Activated CD8-positive, alpha-beta T cell treated with anti-CD3 and anti-CD28 coated beads, Interleukin-2, amount 10 ng/mL, durations not matched to agents 7 days and 5 days (primary cell): Measurements from ENCODE around the gene MASP1. TPM values are rescaled to one million over a fixed set of nuclear protein-coding genes. Genes with fewer than 3 reads are reported as not detected.

ENCODE experiments used
- ATAC-seq: fragments of 150-1000 bp; cut with Tn5 transposase; one replicate; pipeline ENCODE4 v1.10.0; 2021; ENCODE audit warnings: moderate library complexity
- CTCF ChIA-PET: fragments of 350-600 bp; sonication (Branson Sonifier 250); formaldehyde crosslinking; loops from one replicate; lab custom pipeline; 2021; ENCODE audit warnings: antibody characterized with exemption; lab: Charles Lee
- POLR2A ChIA-PET: fragments of 350-600 bp; sonication (Branson Sonifier 250); formaldehyde crosslinking; loops from one replicate; lab custom pipeline; 2021; ENCODE audit warnings: antibody characterized with exemption; lab: Charles Lee
- DNase-seq: peaks from one replicate; pipeline ENCODE4 v3.0.0-alpha.2; 2020
- H3K27ac Mint-ChIP-seq: one replicate; pipeline ENCODE4 v1.8.0; 2021; ENCODE audit warnings: mild to moderate bottlenecking, mixed read lengths
- H3K27me3 Mint-ChIP-seq: one replicate; pipeline ENCODE4 v1.8.0; 2021; ENCODE audit warnings: low read depth, mixed read lengths
- H3K36me3 Mint-ChIP-seq: one replicate; pipeline ENCODE4 v1.8.0; 2021; ENCODE audit warnings: low read depth, mixed read lengths
- H3K4me1 Mint-ChIP-seq: one replicate; pipeline ENCODE4 v1.8.0; 2021; ENCODE audit warnings: low read depth, mixed read lengths
- H3K4me3 Mint-ChIP-seq: one replicate; pipeline ENCODE4 v1.8.0; 2021; ENCODE audit warnings: mild to moderate bottlenecking, mixed read lengths
- H3K9me3 Mint-ChIP-seq: one replicate; pipeline ENCODE4 v1.8.0; 2022; ENCODE audit warnings: mixed read lengths; ENCODE audit not compliant: insufficient read depth
- total RNA-seq, 2 experiments: library from RNA; stranded (reverse); gene quantifications; one replicate each; pipeline ENCODE4 v1.2.3, GENCODE V29; 2021

Gene MASP1
- total RNA-seq, 2 experiments from 2014 or later, result not detected

DNA sequence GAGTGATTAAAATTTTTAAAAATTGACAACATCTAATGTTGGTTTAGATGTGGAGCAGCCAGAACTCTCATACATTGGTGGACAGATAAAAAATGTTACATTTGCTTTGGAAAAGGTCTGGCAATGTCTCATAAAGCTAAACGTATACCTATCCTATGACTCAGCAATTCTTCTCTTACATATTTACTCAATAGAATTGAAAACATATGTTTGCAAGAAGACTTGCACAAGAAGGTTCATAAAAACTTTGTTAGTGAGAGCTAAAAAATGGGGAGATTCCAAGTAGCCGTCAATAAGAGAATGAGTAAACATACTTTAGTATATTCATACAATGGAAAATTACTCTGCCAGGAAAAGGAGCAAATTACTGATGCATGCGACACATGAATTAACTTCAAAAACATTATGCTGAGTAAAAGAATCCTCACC lies 30.0 kb downstream of the MASP1 start:
- ATAC-seq, result no peak

DNA sequence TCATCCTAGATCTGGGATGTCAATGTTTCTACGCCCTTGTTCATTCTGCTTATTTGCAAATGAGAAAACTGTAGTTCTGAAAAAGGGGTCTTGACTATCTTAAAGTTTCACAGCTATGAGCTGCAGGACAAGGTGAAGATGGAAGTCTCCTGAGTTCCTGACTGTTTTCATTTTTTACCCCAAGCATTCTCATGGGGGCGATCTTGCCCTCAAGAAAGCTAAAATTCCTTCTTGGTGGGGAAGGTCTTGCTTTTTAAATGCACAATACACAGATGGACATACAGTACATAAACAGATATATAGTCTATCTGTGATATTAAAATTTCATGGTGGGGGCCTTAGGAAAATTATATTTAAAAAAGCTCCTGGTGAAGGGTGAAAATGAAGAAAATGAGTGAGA lies 32.4 kb downstream of the MASP1 start:
- DNase-seq, result no peak
- Mint-ChIP-seq H3K36me3 (no peaks in the 10 kb centered on the region), H3K27ac (no peak overlapping the region), H3K4me1 (no peaks in the 10 kb centered on the region), H3K4me3 (no peak overlapping the region), H3K9me3 (no peaks in the 10 kb centered on the region), H3K27me3 (peaks cover 21% of the 10 kb centered on the region)
- POLR2A ChIA-PET, result no interaction called here
- no peak for ATAC-seq
- CTCF ChIA-PET, result interaction anchor here (1.1 kb wide), 1 partner anchor 421 kb away, joined by 3 read pairs; no protein-coding TSS in a partner anchor

More for the DNA sequence above, 30.0 kb downstream of the MASP1 start:
- ChIA-PET CTCF (no interaction called here), POLR2A (no interaction called here)
- H3K36me3 Mint-ChIP-seq, result no peaks in the 10 kb centered on the region
- no peak overlapping the region for H3K4me3 Mint-ChIP-seq
- H3K27me3 Mint-ChIP-seq, result peaks cover 21% of the 10 kb centered on the region
- H3K4me1 Mint-ChIP-seq, result no peaks in the 10 kb centered on the region
- H3K27ac Mint-ChIP-seq, result no peak overlapping the region
- DNase-seq, result no peak
- no peaks in the 10 kb centered on the region for H3K9me3 Mint-ChIP-seq

DNA sequence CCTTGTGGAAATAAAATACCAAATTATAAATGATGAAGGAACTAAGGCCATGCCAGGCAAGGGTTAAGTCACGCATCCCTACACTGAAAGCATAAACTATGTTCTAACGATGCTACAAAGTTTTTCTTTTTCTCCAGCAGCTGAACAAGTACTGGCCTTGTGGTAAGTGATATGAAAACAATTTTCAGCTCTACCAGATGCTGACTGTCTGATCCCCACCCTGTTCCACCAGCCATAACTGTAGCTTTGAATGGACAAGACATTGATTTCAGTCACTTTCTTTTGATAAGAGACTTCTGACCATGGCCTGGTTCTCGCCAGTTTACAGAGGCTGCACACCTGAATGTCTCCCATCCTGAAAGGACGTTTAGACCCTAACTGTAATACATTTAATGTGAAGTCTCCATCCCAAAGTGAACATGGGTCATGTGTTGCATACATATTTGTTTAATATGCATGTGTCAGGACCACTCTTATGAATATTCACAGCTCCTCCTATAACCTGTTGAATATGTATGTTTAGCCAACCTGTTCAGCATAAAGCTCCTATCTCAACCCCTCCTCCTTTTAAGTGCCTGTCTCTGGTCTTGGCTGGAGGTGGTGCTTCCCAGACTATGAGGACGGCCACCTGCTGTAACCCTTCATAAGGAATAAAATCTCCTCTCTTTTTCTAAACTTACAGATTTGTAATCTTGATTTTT lies 33.4 kb downstream of the MASP1 start:
- no peak for ATAC-seq
- POLR2A ChIA-PET, result no interaction called here

DNA sequence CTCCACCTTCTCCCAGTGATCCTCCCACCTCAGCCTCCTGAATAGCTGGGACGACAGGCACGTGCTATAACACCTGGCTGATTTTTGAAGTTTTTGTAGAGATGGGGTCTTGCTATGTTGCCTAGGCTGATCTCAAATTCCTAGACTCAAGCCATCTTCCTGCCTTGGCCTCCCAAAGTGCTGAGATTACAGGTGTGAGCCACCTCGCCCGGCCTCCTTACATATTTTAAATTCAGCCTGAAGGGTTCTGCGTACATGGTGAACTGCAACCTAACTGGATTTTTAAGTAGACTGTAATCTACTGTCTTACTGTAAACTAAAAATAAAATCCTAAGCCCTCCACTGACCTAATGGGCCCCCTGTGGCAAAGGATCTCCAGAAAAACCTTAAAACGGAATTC lies 34.1 kb downstream of the MASP1 start:
- ATAC-seq, result no peak
- no peak overlapping the region for H3K27ac Mint-ChIP-seq
- H3K9me3 Mint-ChIP-seq, result no peaks in the 10 kb centered on the region
- no peaks in the 10 kb centered on the region for H3K4me1 Mint-ChIP-seq
- no peaks in the 10 kb centered on the region for H3K36me3 Mint-ChIP-seq
- H3K27me3 Mint-ChIP-seq, result peaks cover 18% of the 10 kb centered on the region
- DNase-seq, result no peak
- CTCF ChIA-PET, result interaction anchor here (1.1 kb wide), 1 partner anchor 92 kb away, joined by 3 read pairs; no protein-coding TSS in a partner anchor
- H3K4me3 Mint-ChIP-seq, result no peak overlapping the region
- POLR2A ChIA-PET, result no interaction called here

More for the DNA sequence above, 33.4 kb downstream of the MASP1 start:
- H3K36me3 Mint-ChIP-seq, result no peaks in the 10 kb centered on the region
- DNase-seq, result no peak
- peaks cover 20% of the 10 kb centered on the region for H3K27me3 Mint-ChIP-seq
- no peaks in the 10 kb centered on the region for H3K9me3 Mint-ChIP-seq
- H3K4me1 Mint-ChIP-seq, result no peaks in the 10 kb centered on the region
- no peak overlapping the region for H3K27ac Mint-ChIP-seq
- H3K4me3 Mint-ChIP-seq, result no peak overlapping the region
- CTCF ChIA-PET, result no interaction called here

DNA sequence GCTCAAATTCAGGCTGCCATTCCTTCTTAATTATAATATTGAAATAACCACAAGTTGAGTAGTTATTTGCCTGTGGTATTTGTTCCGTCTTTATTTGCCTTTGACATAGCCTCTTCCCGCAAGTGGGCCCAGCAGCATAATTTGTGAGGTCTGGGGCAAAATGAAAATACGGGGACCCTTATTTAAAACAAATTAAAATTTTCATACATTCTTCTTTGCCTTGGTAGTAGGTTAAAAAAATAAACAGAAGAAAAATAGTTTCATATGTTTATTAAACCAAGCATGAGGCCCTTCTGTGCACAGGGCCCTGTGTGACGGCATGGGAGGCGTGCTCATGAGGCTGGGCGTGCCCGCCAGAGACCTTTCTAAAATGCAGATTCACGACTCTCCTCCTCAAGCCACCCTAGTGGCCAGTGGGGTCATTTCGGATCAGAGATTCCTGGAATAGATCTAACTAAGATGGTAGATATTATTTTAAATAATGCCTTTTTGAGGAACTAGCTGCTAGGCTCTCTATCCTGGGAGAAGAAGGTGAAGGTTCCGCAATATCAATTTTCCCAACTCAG lies 35.4 kb downstream of the MASP1 start:
- no peak overlapping the region for H3K4me3 Mint-ChIP-seq
- no peak overlapping the region for H3K27ac Mint-ChIP-seq
- ChIA-PET POLR2A (no interaction called here), CTCF (interaction anchor here (1.1 kb wide), 1 partner anchor 91 kb away, joined by 3 read pairs; no protein-coding TSS in a partner anchor)
- H3K9me3 Mint-ChIP-seq, result no peaks in the 10 kb centered on the region
- H3K36me3 Mint-ChIP-seq, result no peaks in the 10 kb centered on the region
- DNase-seq, result no peak
- H3K27me3 Mint-ChIP-seq, result peaks cover 12% of the 10 kb centered on the region
- ATAC-seq, result no peak
- H3K4me1 Mint-ChIP-seq, result no peaks in the 10 kb centered on the region

DNA sequence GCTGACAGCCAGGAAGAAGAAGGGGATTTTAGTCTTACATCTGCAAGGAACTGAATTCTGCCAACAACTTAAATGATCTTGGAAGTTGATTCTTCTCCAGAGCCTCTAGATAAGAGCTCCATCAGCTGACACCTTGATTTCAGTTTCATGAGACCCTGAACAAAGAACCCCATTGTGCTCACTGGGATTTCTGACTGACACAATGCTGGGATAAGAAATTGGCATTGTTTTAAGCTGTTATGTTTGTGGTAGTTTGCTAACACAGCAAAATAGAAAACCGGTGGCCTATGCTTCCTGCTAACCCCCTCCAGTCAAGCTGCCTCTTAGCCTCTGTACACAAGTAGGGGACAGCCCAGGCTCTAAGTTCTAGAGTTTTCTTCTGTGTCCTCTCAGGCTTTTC lies 36.2 kb downstream of the MASP1 start:
- Mint-ChIP-seq H3K36me3 (no peaks in the 10 kb centered on the region), H3K9me3 (no peaks in the 10 kb centered on the region), H3K4me1 (no peaks in the 10 kb centered on the region), H3K4me3 (no peak overlapping the region), H3K27ac (no peak overlapping the region), H3K27me3 (peaks cover 8% of the 10 kb centered on the region)
- DNase-seq, result no peak
- POLR2A ChIA-PET, result no interaction called here
- ATAC-seq, result no peak
- CTCF ChIA-PET, result no interaction called here

DNA sequence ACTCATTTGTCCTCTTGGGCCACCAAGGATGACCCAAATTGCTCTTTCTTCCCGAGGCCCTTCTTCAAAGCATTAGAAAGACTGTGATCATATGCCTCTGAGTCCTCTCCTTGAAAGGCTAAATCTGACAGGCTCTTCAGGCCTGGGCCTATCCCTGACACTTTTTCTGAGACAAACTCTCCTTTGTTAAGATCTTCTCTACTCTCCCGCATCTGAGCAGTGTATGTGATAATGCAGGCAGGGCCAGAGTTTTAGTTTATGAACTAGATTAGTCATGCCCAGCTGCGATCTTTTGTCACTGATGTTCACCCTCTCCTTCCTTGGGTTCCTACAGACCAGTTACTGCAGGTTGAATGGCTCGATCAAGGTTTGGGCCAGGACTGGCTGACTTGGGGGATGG lies 39.2 kb downstream of the MASP1 start:
- no peak overlapping the region for H3K4me3 Mint-ChIP-seq
- ChIA-PET POLR2A (no interaction called here), CTCF (no interaction called here)
- no peak for ATAC-seq
- no peaks in the 10 kb centered on the region for H3K9me3 Mint-ChIP-seq
- no peak overlapping the region for H3K27ac Mint-ChIP-seq
- peaks cover 8% of the 10 kb centered on the region for H3K27me3 Mint-ChIP-seq
- no peak for DNase-seq
- no peaks in the 10 kb centered on the region for H3K36me3 Mint-ChIP-seq
- H3K4me1 Mint-ChIP-seq, result peaks cover 2% of the 10 kb centered on the region

DNA sequence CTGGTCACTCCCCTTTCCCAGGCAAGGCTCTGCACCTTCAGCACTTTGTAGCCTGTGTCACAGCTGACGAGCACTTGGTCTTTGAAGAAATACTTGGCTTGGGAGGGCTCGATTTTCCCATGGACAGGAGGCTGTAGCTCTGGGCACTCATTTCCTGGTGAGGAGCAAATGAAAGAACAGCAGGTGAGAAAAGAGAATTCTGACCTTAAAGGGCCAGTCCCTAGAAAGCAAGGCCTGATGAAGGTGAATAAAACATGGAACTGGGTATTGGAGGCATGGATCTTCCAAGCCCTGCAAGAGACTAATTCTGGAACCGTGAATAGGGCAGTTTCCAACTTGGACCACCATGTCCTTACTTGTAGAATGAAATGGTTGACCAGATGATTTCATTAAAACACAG lies 39.9 kb downstream of the MASP1 start:
- no peaks in the 10 kb centered on the region for H3K9me3 Mint-ChIP-seq
- DNase-seq, result no peak
- ChIA-PET POLR2A (no interaction called here), CTCF (no interaction called here)
- ATAC-seq, result no peak
- peaks cover 5% of the 10 kb centered on the region for H3K4me1 Mint-ChIP-seq
- no peak overlapping the region for H3K4me3 Mint-ChIP-seq
- no peak overlapping the region for H3K27ac Mint-ChIP-seq
- H3K36me3 Mint-ChIP-seq, result no peaks in the 10 kb centered on the region
- H3K27me3 Mint-ChIP-seq, result peaks cover 8% of the 10 kb centered on the region

DNA sequence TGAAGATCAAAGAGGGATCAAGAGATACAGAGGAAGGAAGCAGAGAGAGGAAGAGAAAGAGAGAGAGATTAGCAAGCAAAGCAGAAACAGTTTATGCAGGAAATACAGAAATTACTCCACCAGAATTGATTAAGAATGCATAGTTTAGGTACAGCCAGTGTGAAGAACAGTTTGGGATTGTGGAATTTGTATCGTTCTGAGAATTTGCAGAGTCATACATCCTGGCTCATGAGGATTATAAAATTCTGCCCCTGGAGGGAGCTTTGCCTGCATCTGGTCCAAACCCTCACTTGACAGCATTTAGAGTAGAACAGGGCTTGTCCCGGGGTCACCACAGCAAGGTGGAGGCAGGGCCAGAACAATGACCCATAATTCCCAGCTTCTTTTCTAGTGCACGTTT lies 44.1 kb downstream of the MASP1 start:
- no peak for DNase-seq
- ATAC-seq, result no peak
- ChIA-PET POLR2A (no interaction called here), CTCF (no interaction called here)
- no peak overlapping the region for H3K4me3 Mint-ChIP-seq
- H3K4me1 Mint-ChIP-seq, result peaks cover 5% of the 10 kb centered on the region
- peaks cover 2% of the 10 kb centered on the region for H3K27me3 Mint-ChIP-seq
- H3K36me3 Mint-ChIP-seq, result no peaks in the 10 kb centered on the region
- no peak overlapping the region for H3K27ac Mint-ChIP-seq
- H3K9me3 Mint-ChIP-seq, result no peaks in the 10 kb centered on the region

DNA sequence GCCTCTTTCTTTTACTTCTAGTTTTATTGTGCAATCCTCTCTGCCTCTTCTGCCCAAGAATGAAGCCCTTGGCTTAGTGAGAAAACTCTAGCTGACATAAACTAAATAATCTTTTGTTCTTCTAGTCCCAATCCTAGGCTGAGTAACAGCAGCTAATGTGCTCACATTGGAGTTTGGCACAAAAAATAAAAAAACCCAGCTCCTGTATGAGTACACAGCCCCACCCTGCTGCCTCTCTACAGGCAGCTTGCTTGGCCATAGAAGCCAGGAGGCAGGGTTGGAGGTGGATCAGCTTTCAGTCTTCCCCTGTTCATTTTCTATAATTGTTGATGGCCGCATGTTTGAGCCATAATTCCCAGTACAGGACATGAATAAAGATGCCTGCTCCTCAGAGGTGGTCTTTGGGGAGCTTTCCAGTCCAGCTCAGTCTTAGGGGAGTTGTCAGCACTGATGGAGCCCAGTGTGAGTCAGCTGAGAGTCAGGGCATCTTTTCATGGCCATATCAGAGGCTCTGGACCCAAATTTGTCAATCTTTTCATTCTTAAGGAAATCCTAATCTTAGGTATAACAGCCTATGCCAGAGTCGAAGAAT lies 47.5 kb downstream of the MASP1 start:
- peaks cover 4% of the 10 kb centered on the region for H3K27me3 Mint-ChIP-seq
- ChIA-PET POLR2A (no interaction called here), CTCF (interaction anchor here (0.8 to 1.0 kb wide), 2 partner anchors 24 to 436 kb away, joined by 3 to 4 read pairs; no protein-coding TSS in a partner anchor)
- ATAC-seq (no peak), DNase-seq (no peak)
- peaks cover 5% of the 10 kb centered on the region for H3K4me1 Mint-ChIP-seq
- no peak overlapping the region for H3K4me3 Mint-ChIP-seq
- no peaks in the 10 kb centered on the region for H3K9me3 Mint-ChIP-seq
- no peaks in the 10 kb centered on the region for H3K36me3 Mint-ChIP-seq
- no peak overlapping the region for H3K27ac Mint-ChIP-seq

DNA sequence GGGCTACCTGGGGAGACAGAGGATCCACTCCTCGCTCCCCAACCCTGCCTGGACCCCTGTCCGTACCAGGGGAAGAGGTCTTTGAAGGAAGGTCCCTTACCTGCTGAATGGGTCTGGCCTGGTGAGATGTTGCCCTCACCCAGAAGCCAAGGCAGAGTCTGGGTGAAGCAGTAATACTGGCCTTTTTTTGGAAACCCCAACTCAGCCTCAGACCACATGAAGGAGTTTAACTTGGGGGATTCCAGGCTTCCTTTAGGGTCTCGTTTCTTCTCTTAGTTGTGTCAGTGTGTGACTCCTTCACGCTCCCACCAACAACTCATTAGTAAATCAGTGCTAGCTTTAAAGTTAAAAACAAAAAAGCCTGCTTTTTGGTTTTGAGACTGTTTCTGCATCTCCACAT lies 48.6 kb downstream of the MASP1 start:
- ATAC-seq (no peak), DNase-seq (no peak)
- POLR2A ChIA-PET, result no interaction called here

DNA sequence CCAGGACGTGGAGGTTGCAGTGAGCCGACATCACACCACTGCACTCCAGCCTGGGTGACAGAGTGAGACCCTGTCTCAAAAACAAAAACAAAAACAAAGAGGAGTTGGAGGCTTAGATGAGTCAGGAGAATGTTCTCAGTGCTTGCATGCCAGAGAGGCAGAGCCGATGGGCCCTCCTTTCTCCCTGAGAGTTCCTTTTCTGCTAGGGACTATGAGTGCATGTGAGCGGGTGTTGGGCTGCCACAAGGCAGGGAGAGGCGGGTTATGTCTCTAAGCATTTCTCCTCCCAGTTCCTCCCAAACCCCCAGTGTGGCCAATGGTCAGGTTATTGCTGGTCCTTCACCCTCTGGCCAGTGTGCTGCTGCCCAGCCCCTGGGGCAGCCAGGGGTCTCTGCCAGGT lies 49.1 kb downstream of the MASP1 start:
- no peak for ATAC-seq
- no peak overlapping the region for H3K4me3 Mint-ChIP-seq

More for the DNA sequence above, 48.6 kb downstream of the MASP1 start:
- H3K9me3 Mint-ChIP-seq, result no peaks in the 10 kb centered on the region
- H3K27ac Mint-ChIP-seq, result no peak overlapping the region
- H3K27me3 Mint-ChIP-seq, result peaks cover 2% of the 10 kb centered on the region
- no peak overlapping the region for H3K4me3 Mint-ChIP-seq
- H3K4me1 Mint-ChIP-seq, result peaks cover 5% of the 10 kb centered on the region
- H3K36me3 Mint-ChIP-seq, result no peaks in the 10 kb centered on the region
- CTCF ChIA-PET, result no interaction called here

More for the DNA sequence above, 49.1 kb downstream of the MASP1 start:
- Mint-ChIP-seq H3K27ac (no peak overlapping the region), H3K4me1 (peaks cover 4% of the 10 kb centered on the region), H3K9me3 (no peaks in the 10 kb centered on the region), H3K36me3 (no peaks in the 10 kb centered on the region), H3K27me3 (peaks cover 2% of the 10 kb centered on the region)
- DNase-seq, result no peak
- ChIA-PET POLR2A (no interaction called here), CTCF (interaction anchor here (1.4 kb wide), 1 partner anchor 437 kb away, joined by 4 read pairs; no protein-coding TSS in a partner anchor)
